ENCODE results near the gene LSS. TPM values are rescaled to one million over a fixed set of nuclear protein-coding genes. Genes with fewer than 3 reads are reported as not detected.

The LSS gene
- polyA plus RNA-seq, 1 donor (not counting 4 experiments of a cell fraction or from before 2014, with no cell fraction given) = 105 TPM

GRCh38 chr21:46172863-46173528, 55.6 kb downstream of the LSS start:
- dilution Hi-C loops (cut with MboI; ENCODE audit: extremely low pct_ligation_motif_present, low sequenced_read_pairs) = no loop called here
- DNase-seq (ENCODE audit: low read depth, low spot score) (no peak), FAIRE-seq (no peak)
- no peaks in the 10 kb centered on the region for H3K27me3 ChIP-seq (ENCODE audit: control insufficient read depth, extremely low read depth, insufficient read depth, low read length)
- no peak overlapping the region for H3K4me2 ChIP-seq (ENCODE audit: control insufficient read depth, extremely low read depth, insufficient read depth, low read depth, low read length)
- no peaks in the 10 kb centered on the region for H3K79me2 ChIP-seq (ENCODE audit: control insufficient read depth, insufficient read depth, low read length)
- no peaks in the 10 kb centered on the region for H4K20me1 ChIP-seq (ENCODE audit: control insufficient read depth, extremely low read depth, insufficient read depth, low read length)
- H3K27ac ChIP-seq (ENCODE audit: control insufficient read depth, insufficient read depth, low read length) = no peak overlapping the region
- H3K9me3 ChIP-seq (ENCODE audit: control insufficient read depth, low read depth, low read length) = no peaks in the 10 kb centered on the region
- no peaks in the 10 kb centered on the region for H3K4me1 ChIP-seq (ENCODE audit: control insufficient read depth, extremely low read depth, insufficient read depth, low read length)
- H3K9me1 ChIP-seq (ENCODE audit: control insufficient read depth, extremely low read depth, insufficient read depth, low read length) = no peaks in the 10 kb centered on the region
- H2AFZ ChIP-seq (ENCODE audit: control insufficient read depth, low read length) = no peak overlapping the region
- TF ChIP-seq EZH2 (IDR thresholded peaks at IDR 0.05; ENCODE audit: low read length) = no peak
- TF ChIP-seq, protein P1, sequence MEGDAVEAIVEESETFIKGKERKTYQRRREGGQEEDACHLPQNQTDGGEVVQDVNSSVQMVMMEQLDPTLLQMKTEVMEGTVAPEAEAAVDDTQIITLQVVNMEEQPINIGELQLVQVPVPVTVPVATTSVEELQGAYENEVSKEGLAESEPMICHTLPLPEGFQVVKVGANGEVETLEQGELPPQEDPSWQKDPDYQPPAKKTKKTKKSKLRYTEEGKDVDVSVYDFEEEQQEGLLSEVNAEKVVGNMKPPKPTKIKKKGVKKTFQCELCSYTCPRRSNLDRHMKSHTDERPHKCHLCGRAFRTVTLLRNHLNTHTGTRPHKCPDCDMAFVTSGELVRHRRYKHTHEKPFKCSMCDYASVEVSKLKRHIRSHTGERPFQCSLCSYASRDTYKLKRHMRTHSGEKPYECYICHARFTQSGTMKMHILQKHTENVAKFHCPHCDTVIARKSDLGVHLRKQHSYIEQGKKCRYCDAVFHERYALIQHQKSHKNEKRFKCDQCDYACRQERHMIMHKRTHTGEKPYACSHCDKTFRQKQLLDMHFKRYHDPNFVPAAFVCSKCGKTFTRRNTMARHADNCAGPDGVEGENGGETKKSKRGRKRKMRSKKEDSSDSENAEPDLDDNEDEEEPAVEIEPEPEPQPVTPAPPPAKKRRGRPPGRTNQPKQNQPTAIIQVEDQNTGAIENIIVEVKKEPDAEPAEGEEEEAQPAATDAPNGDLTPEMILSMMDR (optimal IDR thresholded peaks at IDR 0.05 in 1 of 3, IDR thresholded peaks at IDR 0.05 in 1 of 3, conservative IDR thresholded peaks at IDR 0.05 in 1 of 3; ENCODE audit: extremely low read depth in 1 of 3, insufficient read depth in 2 of 3, low read length in 3 of 3) = no peak
- no peak overlapping the region for H3K9ac ChIP-seq (ENCODE audit: control insufficient read depth, extremely low read depth, insufficient read depth, low read length)
- no peaks in the 10 kb centered on the region for H3K36me3 ChIP-seq (ENCODE audit: control insufficient read depth in 2 of 2, extremely low read depth in 1 of 2, insufficient read depth in 2 of 2, low read length in 2 of 2)
- no peak overlapping the region for H3K4me3 ChIP-seq (ENCODE audit: control insufficient read depth in 2 of 3, extremely low read depth in 1 of 3, insufficient read depth in 2 of 3, low read depth in 1 of 3, low read length in 3 of 3)

DNA sequence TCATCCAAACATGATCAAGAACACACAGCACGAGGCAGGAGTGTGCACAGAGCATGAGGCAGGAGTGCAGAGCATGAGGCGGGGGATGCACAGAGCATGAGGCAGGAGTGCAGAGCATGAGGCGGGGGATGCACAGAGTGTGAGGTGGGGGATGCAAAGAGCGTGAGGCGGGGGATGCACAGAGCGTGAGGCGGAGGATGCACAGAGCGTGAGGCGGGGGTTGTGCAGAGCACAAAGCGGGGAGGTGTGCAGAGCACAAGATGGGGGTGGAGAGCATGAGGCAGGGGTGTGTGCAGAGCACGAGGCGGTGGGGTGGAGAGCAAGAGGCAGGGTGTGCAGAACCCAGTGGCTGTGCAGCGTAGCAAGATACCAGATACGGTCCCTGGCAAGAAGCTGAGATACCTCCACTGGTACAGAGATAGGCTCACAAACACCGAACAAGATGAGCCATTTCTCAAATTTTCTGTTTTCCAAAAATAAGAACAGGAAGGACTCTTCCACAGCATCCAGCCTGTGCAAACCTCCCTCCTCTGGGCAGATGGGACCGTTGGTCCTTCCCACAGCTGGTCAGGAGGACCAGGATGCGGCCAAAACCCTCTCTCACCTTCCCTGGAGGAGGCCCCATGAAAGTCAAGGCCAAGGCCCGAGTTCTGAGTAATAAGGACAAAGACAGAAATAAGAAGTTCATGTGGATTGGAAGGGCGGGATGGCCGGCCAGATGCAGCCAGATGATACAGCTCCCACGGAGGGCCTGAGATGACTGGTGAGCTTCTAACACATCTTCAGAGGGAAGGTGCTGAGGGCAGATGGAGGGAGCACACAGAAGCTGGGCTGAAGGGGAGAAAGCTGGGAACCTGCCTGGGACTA, 56.3 kb downstream of the LSS start:
- dilution Hi-C loops (cut with MboI; ENCODE audit: extremely low pct_ligation_motif_present, low sequenced_read_pairs) = no loop called here
- Histone ChIP-seq H3K27me3 (ENCODE audit: control insufficient read depth, extremely low read depth, insufficient read depth, low read length) (no peaks in the 10 kb centered on the region), H3K4me1 (ENCODE audit: control insufficient read depth, extremely low read depth, insufficient read depth, low read length) (no peaks in the 10 kb centered on the region), H3K36me3 (ENCODE audit: control insufficient read depth in 2 of 2, extremely low read depth in 1 of 2, insufficient read depth in 2 of 2, low read length in 2 of 2) (no peaks in the 10 kb centered on the region), H3K27ac (ENCODE audit: control insufficient read depth, insufficient read depth, low read length) (no peak overlapping the region), H3K9me1 (ENCODE audit: control insufficient read depth, extremely low read depth, insufficient read depth, low read length) (no peaks in the 10 kb centered on the region), H3K79me2 (ENCODE audit: control insufficient read depth, insufficient read depth, low read length) (no peaks in the 10 kb centered on the region), H4K20me1 (ENCODE audit: control insufficient read depth, extremely low read depth, insufficient read depth, low read length) (no peaks in the 10 kb centered on the region), H3K9ac (ENCODE audit: control insufficient read depth, extremely low read depth, insufficient read depth, low read length) (no peak overlapping the region), H2AFZ (ENCODE audit: control insufficient read depth, low read length) (no peak overlapping the region), H3K9me3 (ENCODE audit: control insufficient read depth, low read depth, low read length) (no peaks in the 10 kb centered on the region), H3K4me3 (ENCODE audit: control insufficient read depth in 2 of 3, extremely low read depth in 1 of 3, insufficient read depth in 2 of 3, low read depth in 1 of 3, low read length in 3 of 3) (no peak overlapping the region), H3K4me2 (ENCODE audit: control insufficient read depth, extremely low read depth, insufficient read depth, low read depth, low read length) (no peak overlapping the region)
- DNase-seq (ENCODE audit: low read depth, low spot score) (no peak), FAIRE-seq (no peak)
- TF ChIP-seq, protein P1 (optimal IDR thresholded peaks at IDR 0.05 in 1 of 3, IDR thresholded peaks at IDR 0.05 in 1 of 3, conservative IDR thresholded peaks at IDR 0.05 in 1 of 3; ENCODE audit: extremely low read depth in 1 of 3, insufficient read depth in 2 of 3, low read length in 3 of 3) = no peak
- TF ChIP-seq EZH2 (IDR thresholded peaks at IDR 0.05; ENCODE audit: low read length) = no peak
